CD4-positive, alpha-beta T cell treated with Interleukin-6 at 100 ng/mL for 8 hours (primary cell): ENCODE results near the gene FAM184A.
"Not testable (repeated sequence)": the region's sequence is repeated elsewhere in the genome, so short reads cannot be mapped to it uniquely, and the experiment has no call there.

ENCODE experiments used
- DNase-seq: peaks from one replicate; pipeline ENCODE4 v3.0.0-alpha.2; 2020; ENCODE audit warnings: mixed read lengths, low spot score

FAM184A gene

GRCh38 chr6:119009266-119009665 is 69.2 kb downstream of the FAM184A start:
- not testable (repeated sequence) for DNase-seq

GRCh38 chr6:119006974-119007373 is 71.5 kb downstream of the FAM184A start:
- DNase-seq, result no peak

GRCh38 chr6:119002069-119002468 is 76.4 kb downstream of the FAM184A start:
- no peak for DNase-seq

- DNase-seq, result no peak
Measured at GRCh38 chr6:118999494-119000040, 78.9 kb downstream of the FAM184A start.

- not testable (repeated sequence) for DNase-seq
Measured at GRCh38 chr6:118997426-118997825, 81.0 kb downstream of the FAM184A start.

GRCh38 chr6:118996289-118996820 is 82.1 kb downstream of the FAM184A start:
- DNase-seq, result no peak

- no peak for DNase-seq
Measured at GRCh38 chr6:118993803-118994251, 84.6 kb downstream of the FAM184A start.

- DNase-seq, result no peak
Measured at GRCh38 chr6:118993358-118993757, 85.1 kb downstream of the FAM184A start.

- no peak for DNase-seq
Measured at GRCh38 chr6:118992186-118992795, 86.2 kb downstream of the FAM184A start.

GRCh38 chr6:118986312-118986711 is 92.2 kb downstream of the FAM184A start:
- no peak for DNase-seq

GRCh38 chr6:118985123-118985830 is 93.2 kb downstream of the FAM184A start:
- no peak for DNase-seq

- DNase-seq, result no peak
Measured at GRCh38 chr6:118984342-118984741, 94.1 kb downstream of the FAM184A start.

- DNase-seq, result no peak
Measured at GRCh38 chr6:118982575-118982911, 95.9 kb downstream of the FAM184A start.

GRCh38 chr6:118981884-118982574 is 96.4 kb downstream of the FAM184A start:
- no peak for DNase-seq

GRCh38 chr6:118980063-118980462 is 98.4 kb downstream of the FAM184A start:
- DNase-seq, result no peak

GRCh38 chr6:118974790-118975189 is 103.7 kb downstream of the FAM184A start:
- DNase-seq, result no peak

GRCh38 chr6:118971682-118972081 is 106.8 kb downstream of the FAM184A start:
- no peak for DNase-seq

- no peak for DNase-seq
Measured at GRCh38 chr6:118970866-118971265, 107.6 kb downstream of the FAM184A start.

GRCh38 chr6:118968416-118968815 is 110.0 kb downstream of the FAM184A start:
- DNase-seq, result no peak

- DNase-seq, result no peak
Measured at GRCh38 chr6:118967239-118967638, 111.2 kb downstream of the FAM184A start.

GRCh38 chr6:118965843-118966370 is 112.6 kb downstream of the FAM184A start:
- no peak for DNase-seq

GRCh38 chr6:118965371-118965770 is 113.1 kb downstream of the FAM184A start:
- DNase-seq, result no peak
